Fibroblast of villous mesenchyme (primary cell): Measurements from ENCODE around the gene TPSAB1. TPM values are rescaled to one million over a fixed set of nuclear protein-coding genes. Genes with fewer than 3 reads are reported as not detected.
"Not testable (repeated sequence)": the region's sequence is repeated elsewhere in the genome, so short reads cannot be mapped to it uniquely, and the experiment has no call there.

Source experiments
- DNase-seq: peaks from one replicate; pipeline ENCODE4 v3.0.0-alpha.2; 2010; ENCODE audit warnings: low read depth
- H3K4me3 ChIP-seq: 2 replicates; pipeline ENCODE4 v1.5.1; 2011; ENCODE audit warnings: low read depth, mild to moderate bottlenecking, low read length
- total RNA-seq: library from RNA; depleted of rRNA; stranded (reverse); fragments of >200 nt; gene quantifications from 2 replicates; pipeline ENCODE4 v1.2.3, GENCODE V29; 2012
- TF ChIP-seq, protein P1 (sequence below): IDR thresholded peaks from 2 replicates; pipeline ENCODE4 v1.5.1; 2012; ENCODE audit warnings: low read depth, mild to moderate bottlenecking, low read length; ENCODE audit not compliant: insufficient read depth

Gene TPSAB1
- total RNA-seq, 1 donor = not detected

DNA sequence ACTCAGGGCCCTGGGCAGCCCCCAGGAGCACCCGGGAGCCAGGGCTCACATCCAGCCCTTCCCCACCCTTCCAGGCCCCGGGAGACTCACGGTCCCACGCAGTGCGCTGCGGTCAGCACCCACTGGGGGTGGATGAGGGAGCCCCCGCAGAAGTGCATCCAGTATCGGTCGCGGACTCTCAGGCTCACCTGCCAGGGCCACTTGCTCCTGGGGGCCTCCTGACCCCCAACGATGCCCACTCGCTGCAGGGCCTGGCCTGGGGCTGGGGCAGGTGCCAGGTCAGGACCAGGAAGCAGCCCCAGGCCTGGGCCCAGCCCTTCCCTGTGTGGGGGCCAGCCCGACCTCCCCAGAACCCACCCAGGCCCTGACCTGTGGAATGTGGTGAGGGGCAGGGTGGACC is 11.0 kb upstream of the TPSAB1 start:
- not testable (repeated sequence) for H3K4me3 ChIP-seq, DNase-seq

DNA sequence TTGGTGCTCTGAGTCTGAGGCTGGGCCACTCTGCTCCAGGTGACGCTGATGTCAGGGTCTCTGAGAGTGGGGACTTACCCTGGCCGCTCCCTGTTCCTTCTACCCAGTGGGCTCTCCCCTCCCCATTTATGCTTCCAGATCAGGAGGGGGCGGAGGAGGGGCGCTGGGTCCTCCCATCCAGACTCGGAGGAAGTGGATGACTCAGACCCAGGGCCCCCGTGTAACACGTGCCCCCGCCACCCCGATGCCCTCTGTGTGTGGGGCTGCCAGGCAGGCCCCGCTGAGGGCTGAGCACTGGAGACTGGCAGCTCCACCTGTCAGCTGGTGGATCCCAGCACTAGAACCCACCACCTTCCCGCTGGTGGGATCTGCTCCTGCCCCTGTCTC is 10.4 kb upstream of the TPSAB1 start, which contains the start of gene TPSB2:
Gene TPSB2, minus strand, starts transcription at position 101 of the 387 bp plus-strand sequence. CDS start 233 bp downstream, outside the sequence.
- not testable (repeated sequence) for DNase-seq, H3K4me3 ChIP-seq

DNA sequence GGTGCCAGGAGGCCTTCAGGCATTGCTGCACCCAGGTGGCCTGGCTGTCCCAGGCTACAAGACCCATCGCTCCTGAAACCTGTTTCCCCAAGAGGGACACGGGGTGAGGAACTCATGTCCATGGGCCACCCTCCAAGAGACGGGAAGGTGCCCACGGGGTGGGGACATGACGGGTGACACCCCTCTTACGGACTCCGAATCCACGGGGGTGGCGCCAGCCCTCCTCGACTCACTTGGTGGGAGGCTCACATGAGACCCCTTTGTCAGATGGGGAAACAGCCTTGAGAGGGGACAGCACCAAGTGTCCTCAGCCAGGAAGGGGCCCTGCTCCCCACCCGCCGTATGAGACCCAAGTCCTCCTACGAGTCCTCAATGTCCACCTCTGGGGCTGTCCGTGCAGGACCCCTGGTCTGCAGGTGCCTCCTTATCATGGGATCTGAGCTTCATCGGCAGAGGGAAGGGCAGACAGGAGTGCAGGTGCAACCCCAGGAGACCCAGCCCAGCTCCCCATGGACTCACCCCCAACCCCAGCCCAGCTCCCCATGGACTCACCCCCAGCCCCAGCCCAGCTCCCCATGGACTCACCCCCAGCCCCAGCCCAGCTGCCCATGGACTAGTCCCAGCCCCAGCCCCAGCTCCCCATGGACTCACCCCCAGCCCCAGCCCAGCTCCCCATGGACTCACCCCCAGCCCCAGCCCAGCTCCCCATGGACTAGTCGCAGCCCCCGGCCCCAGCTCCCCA is 9.9 kb upstream of the TPSAB1 start:
- DNase-seq = not testable (repeated sequence)

DNA sequence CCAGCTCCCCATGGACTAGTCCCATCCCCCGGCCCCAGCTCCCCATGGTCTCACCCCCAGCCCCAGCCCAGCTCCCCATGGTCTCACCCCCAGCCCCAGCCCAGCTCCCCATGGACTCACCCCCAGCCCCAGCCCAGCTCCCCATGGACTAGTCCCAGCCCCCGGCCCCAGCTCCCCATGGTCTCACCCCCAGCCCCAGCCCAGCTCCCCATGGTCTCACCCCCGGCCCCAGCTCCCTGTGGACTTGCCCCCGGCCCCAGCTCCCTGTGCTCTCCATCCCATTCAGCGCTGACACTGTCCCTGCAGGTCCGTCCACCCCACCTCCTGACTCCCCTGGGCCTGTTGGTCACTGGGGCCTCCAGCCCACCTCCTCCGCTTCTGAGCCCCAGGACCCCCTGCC is 9.2 kb upstream of the TPSAB1 start:
- DNase-seq, H3K4me3 ChIP-seq: not testable (repeated sequence)

More for the DNA sequence above, 9.9 kb upstream of the TPSAB1 start:
- not testable (repeated sequence) for H3K4me3 ChIP-seq

DNA sequence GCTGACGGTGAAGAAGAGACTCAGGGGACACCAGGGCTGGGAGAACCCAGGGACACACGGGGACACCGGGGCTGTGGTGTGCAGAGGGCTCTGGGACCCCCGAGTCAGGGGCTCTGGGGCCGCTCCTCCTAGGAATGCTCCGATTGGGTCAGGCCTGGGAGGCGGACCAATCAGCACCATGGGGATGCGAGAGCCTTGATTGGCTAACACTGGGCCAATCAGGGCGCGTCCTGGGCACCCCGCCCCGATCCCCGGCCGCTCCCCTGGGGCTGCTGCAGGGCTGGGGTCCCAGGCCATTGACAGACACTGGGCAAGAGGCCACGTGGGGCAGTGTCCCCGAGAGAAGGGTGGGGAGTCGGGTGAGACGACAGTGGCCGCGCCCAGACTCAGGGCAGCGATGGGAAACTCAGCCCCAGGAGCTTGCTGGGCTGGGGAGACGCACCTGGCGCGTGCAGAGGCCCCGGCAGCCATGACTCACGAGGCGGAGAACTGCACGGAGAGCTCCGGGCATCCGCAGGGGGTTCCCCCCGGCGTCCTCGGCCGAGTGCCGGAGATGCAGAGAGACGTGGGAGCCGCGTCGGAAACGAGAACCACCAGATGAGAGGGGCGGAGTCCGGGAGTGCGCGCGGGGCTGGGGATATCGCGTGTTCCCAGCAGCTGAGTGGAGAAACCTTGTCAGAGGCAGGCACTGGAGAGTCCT is 8.3 kb upstream of the TPSAB1 start:
- not testable (repeated sequence) for DNase-seq, H3K4me3 ChIP-seq

DNA sequence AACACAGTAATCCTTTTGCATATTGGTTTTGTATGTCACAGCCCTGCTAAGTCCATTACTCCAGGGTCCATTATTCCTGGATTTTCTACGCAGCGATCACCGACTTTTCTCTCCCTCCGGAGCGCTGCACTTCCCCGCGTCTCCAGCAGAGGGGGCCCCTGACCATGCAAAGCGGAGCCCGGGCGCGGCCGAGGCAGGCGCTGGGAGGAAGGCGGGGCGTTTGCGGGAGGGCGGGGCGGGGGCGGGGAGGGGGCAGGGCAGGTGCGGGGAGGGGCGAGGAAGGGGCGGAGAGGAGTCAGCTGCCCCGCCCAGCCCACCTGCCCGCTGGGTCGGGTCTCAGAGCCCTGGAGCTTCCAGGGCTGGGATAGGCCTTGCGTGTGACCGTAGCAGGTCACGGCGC is 3.8 kb upstream of the TPSAB1 start:
- DNase-seq, H3K4me3 ChIP-seq: not testable (repeated sequence)

DNA sequence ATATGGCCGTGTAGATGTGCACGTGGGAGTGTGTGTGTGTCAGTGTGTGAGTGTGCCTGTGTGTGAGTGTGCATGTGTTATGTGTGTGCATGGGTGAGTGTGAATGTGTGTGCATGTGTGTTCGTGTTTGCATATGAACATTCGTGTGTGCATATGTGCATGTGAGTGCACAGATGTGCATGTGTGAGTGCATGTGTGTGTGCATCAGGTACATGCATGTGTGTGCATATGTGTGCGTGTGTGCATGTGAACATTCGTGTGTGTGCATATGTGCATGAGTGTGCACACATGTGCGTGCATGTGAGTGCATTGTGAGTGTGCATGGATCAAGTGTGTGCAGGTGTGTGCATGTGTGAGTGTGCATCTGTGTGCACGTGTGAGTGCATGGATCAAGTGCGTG is 2.5 kb upstream of the TPSAB1 start:
- TF ChIP-seq, protein P1, sequence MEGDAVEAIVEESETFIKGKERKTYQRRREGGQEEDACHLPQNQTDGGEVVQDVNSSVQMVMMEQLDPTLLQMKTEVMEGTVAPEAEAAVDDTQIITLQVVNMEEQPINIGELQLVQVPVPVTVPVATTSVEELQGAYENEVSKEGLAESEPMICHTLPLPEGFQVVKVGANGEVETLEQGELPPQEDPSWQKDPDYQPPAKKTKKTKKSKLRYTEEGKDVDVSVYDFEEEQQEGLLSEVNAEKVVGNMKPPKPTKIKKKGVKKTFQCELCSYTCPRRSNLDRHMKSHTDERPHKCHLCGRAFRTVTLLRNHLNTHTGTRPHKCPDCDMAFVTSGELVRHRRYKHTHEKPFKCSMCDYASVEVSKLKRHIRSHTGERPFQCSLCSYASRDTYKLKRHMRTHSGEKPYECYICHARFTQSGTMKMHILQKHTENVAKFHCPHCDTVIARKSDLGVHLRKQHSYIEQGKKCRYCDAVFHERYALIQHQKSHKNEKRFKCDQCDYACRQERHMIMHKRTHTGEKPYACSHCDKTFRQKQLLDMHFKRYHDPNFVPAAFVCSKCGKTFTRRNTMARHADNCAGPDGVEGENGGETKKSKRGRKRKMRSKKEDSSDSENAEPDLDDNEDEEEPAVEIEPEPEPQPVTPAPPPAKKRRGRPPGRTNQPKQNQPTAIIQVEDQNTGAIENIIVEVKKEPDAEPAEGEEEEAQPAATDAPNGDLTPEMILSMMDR = no peak
- no peak for DNase-seq
- H3K4me3 ChIP-seq = no peak overlapping the region

DNA sequence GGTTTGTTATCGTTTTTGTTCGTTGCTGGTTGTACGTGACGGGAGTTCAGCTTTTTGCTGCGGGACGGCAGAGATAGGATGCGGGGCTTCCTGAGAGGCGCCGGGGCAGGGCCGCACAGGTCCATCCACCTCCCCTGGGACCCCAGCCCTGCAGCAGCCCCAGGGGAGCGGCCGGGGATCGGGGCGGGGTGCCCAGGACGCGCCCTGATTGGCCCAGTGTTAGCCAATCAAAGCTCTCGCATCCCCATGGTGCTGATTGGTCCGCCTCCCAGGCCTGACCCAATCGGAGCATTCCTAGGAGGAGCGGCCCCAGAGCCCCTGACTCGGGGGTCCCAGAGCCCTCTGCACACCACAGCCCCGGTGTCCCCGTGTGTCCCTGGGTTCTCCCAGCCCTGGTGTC is 1.6 kb upstream of the TPSAB1 start:
- not testable (repeated sequence) for H3K4me3 ChIP-seq, DNase-seq

DNA sequence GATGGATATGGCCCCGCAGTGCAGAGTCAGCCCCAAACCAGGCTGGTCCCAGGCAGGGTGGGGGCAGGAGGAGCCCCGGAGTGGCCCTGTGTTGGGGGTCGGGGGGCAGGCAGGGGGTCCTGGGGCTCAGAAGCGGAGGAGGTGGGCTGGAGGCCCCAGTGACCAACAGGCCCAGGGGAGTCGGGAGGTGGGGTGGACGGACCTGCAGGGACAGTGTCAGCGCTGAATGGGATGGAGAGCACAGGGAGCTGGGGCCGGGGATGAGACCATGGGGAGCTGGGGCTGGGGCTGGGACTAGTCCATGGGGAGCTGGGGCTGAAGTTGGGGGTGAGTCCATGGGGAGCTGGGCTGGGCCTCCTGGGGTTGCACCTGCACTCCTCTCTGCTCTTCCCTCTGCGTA is 930 bp upstream of the TPSAB1 start:
- DNase-seq, H3K4me3 ChIP-seq: not testable (repeated sequence)

DNA sequence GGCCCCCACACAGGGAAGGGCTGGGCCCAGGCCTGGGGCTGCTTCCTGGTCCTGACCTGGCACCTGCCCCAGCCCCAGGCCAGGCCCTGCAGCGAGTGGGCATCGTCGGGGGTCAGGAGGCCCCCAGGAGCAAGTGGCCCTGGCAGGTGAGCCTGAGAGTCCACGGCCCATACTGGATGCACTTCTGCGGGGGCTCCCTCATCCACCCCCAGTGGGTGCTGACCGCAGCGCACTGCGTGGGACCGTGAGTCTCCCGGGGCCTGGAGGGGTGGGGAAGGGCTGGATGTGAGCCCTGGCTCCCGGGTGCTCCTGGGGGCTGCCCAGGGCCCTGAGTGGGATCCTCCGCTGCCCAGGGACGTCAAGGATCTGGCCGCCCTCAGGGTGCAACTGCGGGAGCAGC is 576 bp downstream of the TPSAB1 start:
- H3K4me3 ChIP-seq, DNase-seq: not testable (repeated sequence)

DNA sequence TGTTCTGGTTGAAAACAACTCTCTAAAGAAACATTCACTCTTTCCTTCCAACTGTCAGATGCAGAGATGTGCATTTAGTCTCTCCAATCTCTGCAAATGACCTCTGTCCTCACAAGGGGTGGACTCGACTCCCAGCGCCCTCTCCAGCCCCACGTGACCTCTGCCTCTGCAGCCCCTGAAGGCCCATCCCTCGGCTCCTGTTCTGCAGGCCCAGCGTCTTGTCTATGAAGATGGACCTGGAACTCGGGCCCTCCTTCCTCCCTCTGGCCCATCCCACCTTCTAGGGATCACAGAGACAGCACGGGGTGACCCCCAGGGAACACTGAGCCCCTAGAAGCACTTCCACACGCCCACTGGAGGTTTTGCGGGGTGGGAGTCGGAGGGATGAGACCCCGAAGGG is 2.9 kb downstream of the TPSAB1 start:
- DNase-seq = not testable (repeated sequence)

DNA sequence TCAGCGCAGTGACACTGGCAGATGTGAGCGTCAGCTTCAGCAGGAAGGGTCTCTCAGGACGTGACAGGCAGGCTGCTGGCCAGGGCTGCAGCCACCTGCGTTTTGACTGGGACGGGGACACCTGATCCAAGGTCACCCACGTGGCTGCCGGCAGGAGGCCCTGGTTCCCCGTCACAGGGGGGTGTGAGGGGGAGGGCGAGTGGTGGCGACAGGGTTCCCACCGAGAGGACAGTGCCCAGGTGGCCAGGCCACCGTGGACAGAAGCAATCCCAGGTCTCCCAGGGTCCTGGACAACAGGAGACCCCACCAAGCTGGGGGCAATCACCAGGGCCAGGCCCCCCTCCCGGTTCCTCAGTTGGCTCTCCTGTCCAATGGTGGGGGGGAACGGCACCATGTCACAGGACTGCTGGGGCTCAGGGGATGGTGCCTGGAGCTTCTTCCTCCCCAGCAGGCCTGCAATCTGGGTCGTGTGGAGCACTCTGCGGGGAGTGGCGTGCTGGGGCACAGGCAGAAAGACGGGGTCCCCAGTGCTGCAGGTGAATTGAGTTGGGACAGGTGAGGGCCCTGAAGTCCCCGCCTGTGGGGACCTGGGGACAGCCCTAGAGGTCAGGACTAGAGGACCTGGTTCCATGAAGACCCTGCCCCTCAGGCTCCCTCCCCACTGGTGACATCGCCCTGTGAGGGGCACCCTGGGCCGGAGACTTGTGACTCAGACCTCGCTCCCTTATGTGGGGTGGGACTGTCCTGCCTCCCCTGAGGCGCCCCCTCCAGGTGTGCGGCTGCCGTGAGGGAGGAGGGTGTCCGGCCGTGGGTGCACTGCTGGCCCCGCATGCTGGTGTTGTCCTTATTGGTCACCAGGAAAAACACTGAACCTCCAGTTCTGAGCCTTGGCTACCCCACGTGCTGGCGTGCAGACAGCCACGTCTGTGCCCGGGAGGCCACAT is 3.7 kb downstream of the TPSAB1 start:
- not testable (repeated sequence) for DNase-seq, H3K4me3 ChIP-seq

More for the DNA sequence above, 2.9 kb downstream of the TPSAB1 start:
- H3K4me3 ChIP-seq = not testable (repeated sequence)
